ENCODE data around the gene CCDC192. TPM values are rescaled to one million over a fixed set of nuclear protein-coding genes. Genes with fewer than 3 reads are reported as not detected.
A peak's percentile ranks its signal among the peaks of the same experiment; 100 is the strongest.

Gene CCDC192
- total RNA-seq, 6 experiments from 2014 or later = not detected

DNA sequence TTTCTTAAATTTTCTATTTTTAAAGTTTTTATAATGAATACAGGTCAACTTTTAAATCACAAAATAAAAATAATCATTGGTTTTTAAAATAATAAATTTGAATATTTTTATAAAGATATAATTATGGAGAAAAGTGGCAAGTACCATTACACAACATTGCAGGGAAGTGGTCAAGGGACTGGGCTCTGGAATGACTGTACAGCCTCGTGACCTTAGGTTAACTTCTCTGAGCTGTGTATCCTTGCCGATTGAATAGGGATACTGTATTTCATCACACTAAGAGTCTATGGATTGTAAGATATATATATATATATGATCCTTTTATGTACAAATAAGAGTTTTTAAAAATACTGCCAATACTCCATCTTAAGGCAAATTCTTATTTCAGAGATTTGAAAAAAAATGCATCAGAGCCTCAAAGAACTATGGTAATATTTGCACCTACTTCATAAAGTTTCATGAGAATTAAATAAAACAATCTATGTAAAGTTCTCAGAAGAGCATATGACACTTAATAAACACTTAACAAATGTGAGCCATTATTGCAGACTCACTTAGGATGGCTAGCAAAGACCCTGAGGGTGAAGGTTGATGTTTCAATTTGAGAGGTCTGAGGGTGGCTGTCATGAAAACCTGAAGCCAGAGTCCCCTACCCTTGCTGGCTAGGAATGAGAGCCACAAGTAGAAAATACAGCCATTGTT lies 136.5 kb downstream of the CCDC192 start:
- Histone ChIP-seq H3K4me1 (no peaks in the 10 kb centered on the region), H3K4me3 (no peak overlapping the region), H3K36me3 (no peaks in the 10 kb centered on the region), H3K9me3 (no peaks in the 10 kb centered on the region), H3K27ac (no peak overlapping the region), H3K27me3 (no peaks in the 10 kb centered on the region)
- ATAC-seq (peak in 3 of 4 donors; percentile 33 to 67 (median 65)), DNase-seq (no peak)
- intact Hi-C loops (cut with DNase I) = no loop called here
- TF ChIP-seq, protein P1, sequence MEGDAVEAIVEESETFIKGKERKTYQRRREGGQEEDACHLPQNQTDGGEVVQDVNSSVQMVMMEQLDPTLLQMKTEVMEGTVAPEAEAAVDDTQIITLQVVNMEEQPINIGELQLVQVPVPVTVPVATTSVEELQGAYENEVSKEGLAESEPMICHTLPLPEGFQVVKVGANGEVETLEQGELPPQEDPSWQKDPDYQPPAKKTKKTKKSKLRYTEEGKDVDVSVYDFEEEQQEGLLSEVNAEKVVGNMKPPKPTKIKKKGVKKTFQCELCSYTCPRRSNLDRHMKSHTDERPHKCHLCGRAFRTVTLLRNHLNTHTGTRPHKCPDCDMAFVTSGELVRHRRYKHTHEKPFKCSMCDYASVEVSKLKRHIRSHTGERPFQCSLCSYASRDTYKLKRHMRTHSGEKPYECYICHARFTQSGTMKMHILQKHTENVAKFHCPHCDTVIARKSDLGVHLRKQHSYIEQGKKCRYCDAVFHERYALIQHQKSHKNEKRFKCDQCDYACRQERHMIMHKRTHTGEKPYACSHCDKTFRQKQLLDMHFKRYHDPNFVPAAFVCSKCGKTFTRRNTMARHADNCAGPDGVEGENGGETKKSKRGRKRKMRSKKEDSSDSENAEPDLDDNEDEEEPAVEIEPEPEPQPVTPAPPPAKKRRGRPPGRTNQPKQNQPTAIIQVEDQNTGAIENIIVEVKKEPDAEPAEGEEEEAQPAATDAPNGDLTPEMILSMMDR (IDR thresholded peaks at IDR 0.05) = no peak
- no peak for TF ChIP-seq POLR2A (IDR thresholded peaks at IDR 0.05)
- WGBS (ENCODE audit: insufficient coverage, low coverage, low lambda C conversion rate, missing lambda C conversion rate) = 54% methylated on average over 2 of the region's 2 CpGs

DNA sequence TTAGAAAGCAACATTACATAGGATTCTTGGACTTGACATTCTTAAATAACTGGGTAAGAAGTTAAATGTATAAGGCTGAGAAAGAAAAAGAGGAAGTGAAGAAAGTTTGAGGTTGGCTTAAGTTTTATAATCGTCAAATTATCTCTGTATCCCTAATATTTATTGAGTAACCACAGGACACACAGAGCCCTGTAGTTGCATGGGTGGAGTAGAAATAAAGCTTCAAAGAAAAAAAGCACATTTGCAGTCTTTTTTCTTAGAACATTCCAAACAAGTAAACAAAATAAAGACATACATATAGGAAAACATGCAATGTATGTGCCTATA lies 137.0 kb downstream of the CCDC192 start:
- intact Hi-C loops (cut with DNase I) = no loop called here
- 42% methylated on average over 1 of the region's 1 CpG for WGBS (ENCODE audit: insufficient coverage, low coverage, low lambda C conversion rate, missing lambda C conversion rate)
- H3K4me3 ChIP-seq = no peak overlapping the region
- H3K27ac ChIP-seq = no peak overlapping the region
- no peaks in the 10 kb centered on the region for H3K4me1 ChIP-seq
- ATAC-seq (peak in 1 of 4 donors; percentile 44), DNase-seq (no peak)
- no peaks in the 10 kb centered on the region for H3K27me3 ChIP-seq
- no peaks in the 10 kb centered on the region for H3K36me3 ChIP-seq
- no peaks in the 10 kb centered on the region for H3K9me3 ChIP-seq
- TF ChIP-seq, protein P1 (IDR thresholded peaks at IDR 0.05) = no peak
- no peak for TF ChIP-seq POLR2A (IDR thresholded peaks at IDR 0.05)

GRCh38 chr5:127840809-127841208 lies 137.6 kb downstream of the CCDC192 start:
- TF ChIP-seq POLR2A (IDR thresholded peaks at IDR 0.05) = no peak
- TF ChIP-seq, protein P1 (IDR thresholded peaks at IDR 0.05) = no peak

GRCh38 chr5:127844581-127845021 lies 141.4 kb downstream of the CCDC192 start:
- DNase-seq (no peak), ATAC-seq (no peak)
- H3K27me3 ChIP-seq = no peaks in the 10 kb centered on the region
- no peak overlapping the region for H3K27ac ChIP-seq
- H3K36me3 ChIP-seq = no peaks in the 10 kb centered on the region
- intact Hi-C loops (cut with DNase I) = no loop called here
- 62% methylated on average over 4 of the region's 7 CpGs for WGBS (ENCODE audit: insufficient coverage, low coverage, low lambda C conversion rate, missing lambda C conversion rate)
- no peaks in the 10 kb centered on the region for H3K4me1 ChIP-seq
- H3K4me3 ChIP-seq = no peak overlapping the region
- H3K9me3 ChIP-seq = no peaks in the 10 kb centered on the region
- TF ChIP-seq, protein P1 (IDR thresholded peaks at IDR 0.05) = no peak
- TF ChIP-seq POLR2A (IDR thresholded peaks at IDR 0.05) = no peak

More at GRCh38 chr5:127840809-127841208, 137.6 kb downstream of the CCDC192 start:
- DNase-seq (no peak), ATAC-seq (no peak)
- intact Hi-C loops (cut with DNase I) = no loop called here
- Histone ChIP-seq H3K27me3 (no peaks in the 10 kb centered on the region), H3K36me3 (no peaks in the 10 kb centered on the region), H3K4me3 (no peak overlapping the region), H3K27ac (no peak overlapping the region), H3K4me1 (no peaks in the 10 kb centered on the region), H3K9me3 (no peaks in the 10 kb centered on the region)
